Mesenteric fat pad (tissue), 1 donor: Measurements from ENCODE around the gene IFIT3. TPM values are rescaled to one million over a fixed set of nuclear protein-coding genes. Genes with fewer than 3 reads are reported as not detected.
"Not testable (repeated sequence)": the region's sequence is repeated elsewhere in the genome, so short reads cannot be mapped to it uniquely, and the experiment has no call there.

Experiments used
- DNase-seq: peaks from one replicate; pipeline ENCODE4 v3.0.0-alpha.2; 2020; ENCODE audit warnings: low spot score
- long read RNA-seq: library from polyadenylated mRNA; unstranded; transcript quantifications from one replicate; pipeline ENCODE4 v2.0.0, GENCODE V29; 2020
- total RNA-seq: library from RNA; stranded (reverse); fragmentation: NEBNext Ultra II Directional; extraction: Animal tissue kit (Norgen Biotek cat#: 25700); gene quantifications from one replicate; pipeline ENCODE4 v1.2.1, GENCODE V29; 2021
- donor health status: DM: yes; HTN: yes; CAD: no.

IFIT3 gene, protein sequence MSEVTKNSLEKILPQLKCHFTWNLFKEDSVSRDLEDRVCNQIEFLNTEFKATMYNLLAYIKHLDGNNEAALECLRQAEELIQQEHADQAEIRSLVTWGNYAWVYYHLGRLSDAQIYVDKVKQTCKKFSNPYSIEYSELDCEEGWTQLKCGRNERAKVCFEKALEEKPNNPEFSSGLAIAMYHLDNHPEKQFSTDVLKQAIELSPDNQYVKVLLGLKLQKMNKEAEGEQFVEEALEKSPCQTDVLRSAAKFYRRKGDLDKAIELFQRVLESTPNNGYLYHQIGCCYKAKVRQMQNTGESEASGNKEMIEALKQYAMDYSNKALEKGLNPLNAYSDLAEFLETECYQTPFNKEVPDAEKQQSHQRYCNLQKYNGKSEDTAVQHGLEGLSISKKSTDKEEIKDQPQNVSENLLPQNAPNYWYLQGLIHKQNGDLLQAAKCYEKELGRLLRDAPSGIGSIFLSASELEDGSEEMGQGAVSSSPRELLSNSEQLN
- total RNA-seq: 24.2 TPM
- long read RNA-seq, transcript IFIT3-201 (2 exons, 2,455 nt): major isoform, 139 of 230 reads
- long read RNA-seq, transcript IFIT3-202 (2 exons, 2,496 nt): minor isoform, 78 of 230 reads
- long read RNA-seq, partial matches to known transcripts: 5 of 230 reads
- long read RNA-seq, other reads (novel, unspliced or antisense): 8 of 230 reads

DNA sequence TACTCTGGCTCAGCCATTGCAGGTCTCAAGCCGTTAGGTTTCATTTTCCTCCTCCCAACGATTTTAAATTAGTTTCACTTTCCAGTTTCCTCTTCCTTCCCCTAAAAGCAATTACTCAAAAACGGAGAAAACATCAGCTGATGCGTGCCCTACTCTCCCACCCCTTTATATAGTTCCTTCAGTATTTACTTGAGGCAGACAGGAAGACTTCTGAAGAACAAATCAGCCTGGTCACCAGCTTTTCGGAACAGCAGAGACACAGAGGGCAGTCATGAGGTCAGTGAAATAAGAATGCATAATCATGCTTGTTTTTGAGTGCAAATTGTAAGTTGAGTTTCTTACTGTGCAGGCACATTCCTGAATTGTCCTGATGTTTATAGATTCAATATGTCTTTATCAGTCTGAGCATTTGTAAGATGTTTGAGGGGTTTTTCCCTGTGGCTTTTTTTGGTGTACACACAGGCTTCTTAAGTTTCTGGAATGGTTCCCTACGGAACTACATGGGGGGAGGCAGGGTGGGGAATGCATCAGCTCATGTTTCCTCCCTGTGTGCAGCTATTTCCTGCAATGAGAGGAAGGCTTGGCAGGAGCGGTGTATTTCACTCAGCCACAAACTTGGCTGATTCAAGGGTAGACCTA lies at the start of gene IFIT3:
Gene IFIT3 (plus strand): TSS at position 195 of the 639 bp plus-strand sequence. CDS start 77 bp downstream, at position 272.
- no peak for DNase-seq

DNA sequence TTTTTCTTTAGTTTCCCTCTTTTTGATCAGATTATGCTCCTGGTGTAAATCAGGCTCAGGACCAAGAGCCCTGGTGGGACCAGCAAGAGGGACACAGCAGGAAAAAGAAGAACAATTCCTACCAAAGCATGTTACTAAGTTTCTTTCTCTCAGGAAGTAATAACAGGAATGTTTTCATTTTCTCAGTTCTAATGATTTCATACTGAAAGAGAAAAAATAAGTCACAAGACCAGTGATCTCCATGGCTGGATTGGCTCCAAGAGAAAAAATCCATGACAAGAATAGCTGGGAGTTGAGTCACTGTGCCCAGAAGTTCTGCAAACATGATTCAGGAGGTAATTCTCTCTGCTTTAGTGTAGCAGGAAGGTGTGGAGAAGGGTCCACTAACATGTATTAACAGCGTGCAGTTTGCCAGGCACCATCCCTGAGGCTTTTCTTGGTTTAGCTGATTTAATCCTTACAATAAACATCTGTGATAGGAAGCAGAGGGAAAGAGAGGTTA lies 49.7 kb upstream of the IFIT3 start:
- no peak for DNase-seq

DNA sequence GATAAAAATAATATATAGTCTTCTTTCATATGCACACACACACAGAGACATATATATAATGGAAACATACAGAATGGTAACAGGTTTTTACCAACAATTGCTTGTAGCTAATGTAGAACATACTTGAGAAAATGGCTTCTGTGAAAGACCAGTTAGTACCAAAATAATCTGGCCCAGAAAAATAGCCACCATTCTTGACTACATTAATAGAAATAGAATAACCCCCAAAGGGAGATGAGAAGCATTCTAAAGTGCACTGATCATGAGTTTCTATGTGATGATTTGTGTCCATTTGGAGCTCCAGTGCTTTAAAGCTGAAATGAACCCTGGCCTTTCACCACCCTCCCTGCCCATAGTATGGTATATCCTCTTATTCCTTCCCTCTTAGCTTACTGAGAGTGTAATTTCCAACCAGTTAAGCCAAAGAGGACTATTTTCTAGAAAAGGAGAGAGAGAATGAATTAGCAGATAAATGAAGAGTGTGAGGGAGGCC lies 48.9 kb upstream of the IFIT3 start:
- no peak for DNase-seq

DNA sequence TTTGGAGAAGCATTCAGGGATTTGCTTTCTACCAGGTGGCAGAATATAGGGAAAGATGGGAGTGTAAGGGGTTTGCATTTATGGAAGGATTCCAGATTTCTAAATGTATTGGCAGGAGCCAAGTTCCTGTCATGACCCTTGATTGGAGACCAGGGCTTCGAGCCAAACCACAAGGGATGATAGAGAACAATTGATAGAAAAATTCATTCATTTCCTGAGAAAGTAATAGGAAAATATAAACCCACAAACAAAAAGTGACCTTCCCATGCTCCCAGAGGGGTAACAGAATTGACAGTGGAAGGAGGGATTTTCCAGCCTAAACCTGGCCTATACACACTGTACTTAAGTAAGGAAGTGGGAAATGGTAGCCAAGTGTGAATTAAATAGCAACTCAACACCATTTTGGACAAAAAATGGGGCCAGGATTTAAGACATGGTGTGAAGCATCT lies 48.4 kb upstream of the IFIT3 start:
- no peak for DNase-seq

DNA sequence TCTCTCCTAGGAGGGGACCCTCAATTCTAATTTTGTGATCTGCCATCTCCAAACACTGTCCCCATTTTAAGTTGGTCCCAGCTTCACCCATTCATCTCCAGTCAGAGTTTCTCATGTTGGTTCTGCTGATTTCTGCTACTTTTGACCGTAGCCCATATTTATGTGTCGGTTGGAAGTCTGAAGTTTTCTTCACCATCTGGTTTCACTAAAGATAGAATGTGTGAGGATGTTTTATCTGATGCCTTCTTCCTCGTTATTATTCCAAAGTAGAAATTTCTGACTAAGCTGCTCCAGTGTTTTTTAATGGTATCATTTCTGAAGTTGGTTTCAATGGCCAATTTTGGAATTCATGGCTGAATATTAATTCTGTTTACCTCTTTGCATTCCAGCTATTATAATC lies 47.3 kb upstream of the IFIT3 start:
- no peak for DNase-seq

DNA sequence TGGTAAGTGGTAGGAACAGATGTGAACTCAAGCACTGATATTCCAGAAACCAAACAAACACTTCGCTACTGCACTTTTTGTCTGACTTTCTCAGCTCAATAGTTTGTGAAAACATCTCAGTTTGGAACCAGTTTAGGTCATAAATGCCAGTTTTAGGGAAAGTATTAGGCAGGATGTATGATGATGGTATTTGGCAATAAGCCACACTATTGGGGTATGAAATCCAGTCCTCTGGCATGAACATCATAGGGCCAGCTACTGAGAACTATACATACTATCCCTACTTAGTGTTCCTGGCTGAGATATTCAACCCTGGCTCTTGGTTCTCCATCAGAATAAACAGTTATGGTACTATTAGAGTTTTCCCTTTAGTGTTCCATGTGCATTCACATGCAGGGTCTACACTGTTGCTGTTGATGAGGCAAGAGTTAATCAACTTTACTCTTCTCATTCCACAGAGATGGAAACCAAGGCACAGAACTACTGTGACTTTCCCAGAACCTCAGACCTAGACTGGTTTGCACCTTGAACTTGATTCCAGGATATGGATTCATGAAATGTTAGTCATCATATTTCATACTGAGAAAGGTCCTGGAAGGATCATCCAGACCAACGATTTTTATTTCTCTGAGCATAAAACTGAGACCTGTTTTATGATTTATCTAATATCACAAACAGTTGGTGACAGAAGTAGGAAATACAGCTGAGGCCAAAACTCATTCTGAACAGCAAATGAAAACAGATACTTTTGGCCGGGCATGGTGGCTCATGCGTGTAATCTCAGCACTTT lies 46.0 kb upstream of the IFIT3 start:
- DNase-seq: no peak

DNA sequence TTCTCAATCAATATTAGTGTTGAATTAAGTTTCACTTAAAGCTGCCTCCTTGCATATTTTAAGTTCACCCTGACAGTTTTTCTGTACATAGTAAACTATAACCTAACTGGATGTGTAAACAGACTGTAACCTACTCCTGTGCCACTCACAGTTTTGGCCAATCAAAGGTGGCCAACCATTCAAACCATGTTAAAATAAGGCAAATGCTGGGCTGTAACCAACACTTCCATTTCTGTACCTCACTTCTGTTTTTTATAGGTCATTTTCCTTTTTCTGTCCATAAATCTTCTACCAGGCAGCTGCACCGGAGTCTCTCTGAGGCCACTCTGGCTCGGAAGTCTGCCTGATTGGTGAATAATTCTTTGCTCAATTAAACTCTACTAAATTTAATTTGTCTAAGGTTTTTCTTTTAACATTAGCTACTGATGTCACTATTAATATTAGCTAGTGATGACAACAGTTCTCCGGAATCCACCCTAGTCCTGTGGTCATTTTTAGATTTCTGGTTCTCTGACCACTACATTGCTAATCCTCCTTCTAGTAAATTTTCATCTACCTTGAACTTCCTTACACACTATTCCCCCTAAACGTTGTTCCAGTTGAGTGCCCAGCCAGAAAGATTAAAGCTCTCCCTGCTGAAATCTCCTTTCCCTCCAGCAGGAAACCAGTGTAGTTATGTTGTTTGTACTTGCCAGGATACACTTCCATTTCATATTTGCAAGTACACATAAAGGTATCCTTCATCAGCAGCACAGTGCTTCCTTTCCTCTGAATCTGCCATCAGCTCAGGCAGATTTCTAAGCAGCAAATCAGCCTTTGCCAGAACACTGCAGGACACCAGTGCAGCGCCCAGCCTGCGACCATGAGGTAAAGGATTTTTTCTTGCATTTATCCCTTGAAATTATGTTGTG lies 44.5 kb upstream of the IFIT3 start:
- DNase-seq: no peak

DNA sequence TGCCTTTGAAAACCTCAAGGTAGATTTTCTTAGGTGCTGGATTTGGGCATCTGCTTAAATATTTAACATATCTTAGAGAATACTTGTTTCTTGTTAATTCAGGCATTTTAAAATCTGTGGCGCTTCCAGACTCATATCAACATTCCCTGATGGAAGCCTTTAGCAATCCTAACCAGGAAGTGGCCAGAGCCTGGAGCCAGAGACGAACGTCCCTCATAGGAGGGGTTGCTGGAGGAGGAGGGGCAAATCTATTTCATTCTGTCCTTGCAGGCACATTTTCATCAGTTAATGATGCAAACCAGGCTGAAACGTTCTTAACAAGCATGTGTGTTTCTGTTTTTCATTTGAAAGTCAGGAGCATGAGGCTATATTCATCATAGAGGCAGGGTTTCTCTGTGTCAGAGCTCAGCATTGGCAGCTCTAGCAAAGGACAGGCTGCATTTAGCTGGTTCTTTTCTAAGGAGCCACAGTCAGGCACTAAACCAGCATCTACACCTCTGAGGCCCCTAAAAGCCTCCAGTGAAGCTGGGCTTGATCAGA lies 43.8 kb upstream of the IFIT3 start:
- no peak for DNase-seq

DNA sequence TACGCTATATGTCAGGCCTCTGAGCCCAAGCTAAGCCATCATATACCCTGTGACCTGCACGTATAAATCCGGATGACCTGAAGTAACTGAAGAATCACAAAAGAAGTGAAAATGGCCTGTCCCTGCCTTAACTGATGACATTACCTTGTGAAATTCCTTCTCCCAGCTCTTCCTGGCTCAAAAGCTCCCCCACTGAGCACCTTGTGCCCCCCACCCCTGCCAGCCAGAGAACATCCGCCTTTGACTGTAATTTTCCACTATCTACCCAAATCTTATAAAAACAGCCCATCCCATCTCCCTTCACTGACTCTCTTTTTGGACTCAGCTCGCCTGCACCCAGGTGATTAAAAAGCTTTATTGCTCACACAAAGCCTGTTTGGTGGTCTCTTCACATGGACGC lies 43.1 kb upstream of the IFIT3 start:
- not testable (repeated sequence) for DNase-seq

DNA sequence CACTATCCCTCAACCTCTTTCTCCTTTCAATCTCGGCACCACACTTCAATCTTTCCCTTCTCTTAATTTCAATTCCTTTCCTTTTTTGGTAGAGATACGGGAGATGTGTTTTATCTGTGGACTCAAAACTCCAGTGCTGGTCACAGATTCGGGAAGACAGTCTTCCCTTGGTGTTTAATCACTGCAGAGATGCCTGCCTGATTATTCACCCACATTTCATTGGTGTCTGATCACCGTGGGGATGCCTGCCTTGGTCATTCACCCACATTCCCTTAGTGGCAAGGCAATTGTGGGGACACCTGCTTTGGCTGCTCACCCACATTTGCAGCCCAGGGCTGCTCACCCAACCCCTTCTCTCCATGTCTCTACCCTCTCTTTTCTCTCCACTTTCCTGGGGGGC lies 42.5 kb upstream of the IFIT3 start:
- not testable (repeated sequence) for DNase-seq

DNA sequence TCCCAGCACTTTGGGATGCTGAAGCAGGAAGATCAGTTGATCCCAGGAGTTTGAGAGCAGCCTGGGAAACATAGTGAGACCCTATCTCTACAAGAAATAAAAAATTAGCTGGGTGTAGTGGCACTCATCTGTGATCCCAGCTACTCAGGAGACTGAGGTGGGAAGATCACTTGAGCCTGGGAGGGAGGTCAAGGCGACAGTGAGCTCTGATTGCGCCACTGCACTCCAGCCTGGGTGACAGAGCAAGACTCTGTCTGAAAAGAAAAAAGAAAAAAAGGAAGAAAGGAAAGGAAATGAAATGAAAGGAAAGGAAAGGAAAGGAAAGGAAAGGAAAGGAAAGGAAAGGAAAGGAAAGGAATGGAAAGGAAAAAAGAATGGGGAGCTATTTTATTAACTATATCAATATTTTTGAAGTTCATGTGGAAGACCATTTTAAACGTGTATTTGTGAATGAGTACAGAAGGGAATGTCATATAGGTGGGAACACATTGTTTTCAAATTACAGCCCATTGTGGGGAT lies 33.0 kb upstream of the IFIT3 start:
- DNase-seq: no peak

DNA sequence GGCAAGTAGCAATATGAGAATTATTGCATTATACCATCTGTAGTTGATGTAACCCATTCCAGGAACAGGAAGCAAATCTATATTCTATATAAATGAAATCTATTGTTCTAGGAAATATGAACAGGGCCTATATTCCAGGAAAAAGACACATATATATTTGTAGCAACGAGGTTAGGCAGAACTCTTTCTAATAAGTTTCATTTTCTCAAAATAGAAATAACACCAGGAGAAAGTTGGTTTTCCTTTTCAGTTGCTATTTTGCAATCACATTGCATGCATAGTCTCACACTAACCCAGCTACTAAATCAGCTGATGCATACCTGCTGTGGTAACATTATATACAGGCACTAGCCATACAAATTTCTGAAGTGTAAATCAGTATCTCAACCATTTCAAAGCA lies 32.2 kb upstream of the IFIT3 start:
- no peak for DNase-seq

DNA sequence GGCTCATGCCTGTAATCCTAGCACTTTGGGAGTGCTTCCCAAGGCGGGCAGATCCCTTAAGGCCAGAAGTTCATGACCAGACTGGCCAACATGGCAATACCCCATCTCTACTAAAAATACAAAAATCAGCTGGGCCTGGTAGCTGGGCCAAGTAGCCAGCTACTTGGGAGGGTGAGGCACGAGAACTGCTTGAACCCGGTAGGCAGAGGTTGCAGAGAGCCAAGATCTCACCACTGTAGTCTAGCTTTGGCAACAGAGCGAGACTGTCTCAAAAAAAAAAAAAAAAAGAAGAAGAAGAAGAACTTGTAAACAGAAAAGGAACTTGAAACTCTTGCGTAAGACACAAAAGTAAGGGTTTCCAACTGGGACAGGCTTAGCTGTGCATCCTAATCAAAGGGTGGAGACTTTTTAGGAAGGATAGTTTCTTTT lies 31.6 kb upstream of the IFIT3 start:
- DNase-seq: no peak

DNA sequence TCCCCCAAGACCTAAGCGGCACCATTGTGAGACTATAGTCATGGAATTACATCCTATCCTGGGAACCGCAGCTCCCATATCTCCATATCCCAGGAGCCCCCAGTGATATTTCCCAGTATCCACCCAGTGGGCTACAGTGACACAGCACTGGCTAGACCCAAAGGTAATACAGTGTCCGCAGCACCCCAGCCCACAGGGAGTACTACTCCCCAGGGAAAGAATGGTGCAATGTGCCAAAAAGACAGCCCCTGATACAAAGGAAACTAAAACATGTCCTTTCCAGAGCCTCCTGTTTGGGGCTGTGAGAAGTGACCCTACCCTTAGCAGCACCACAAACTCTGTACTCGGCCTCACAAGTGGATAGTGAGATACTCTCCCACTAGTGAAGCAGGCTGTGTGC lies 30.4 kb upstream of the IFIT3 start:
- no peak for DNase-seq

DNA sequence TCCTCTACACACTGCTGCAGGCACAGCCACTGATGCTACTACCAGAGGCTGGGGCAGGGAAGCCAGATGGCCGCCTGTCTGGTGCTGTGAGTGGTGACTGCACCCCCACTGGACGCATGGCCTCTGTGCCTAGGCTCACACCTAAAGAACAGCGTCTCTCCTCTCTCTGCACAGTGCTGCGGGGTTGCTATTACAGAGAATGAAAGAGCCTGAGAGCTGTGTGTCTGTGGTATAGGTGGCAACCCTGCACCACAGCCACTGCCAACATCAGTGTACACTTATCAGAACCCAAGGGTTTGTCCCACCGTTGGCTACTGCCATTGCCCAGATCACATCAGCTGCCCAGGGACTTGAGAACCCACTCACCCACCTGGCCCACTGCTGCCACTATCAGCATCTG lies 30.0 kb upstream of the IFIT3 start:
- DNase-seq: no peak

DNA sequence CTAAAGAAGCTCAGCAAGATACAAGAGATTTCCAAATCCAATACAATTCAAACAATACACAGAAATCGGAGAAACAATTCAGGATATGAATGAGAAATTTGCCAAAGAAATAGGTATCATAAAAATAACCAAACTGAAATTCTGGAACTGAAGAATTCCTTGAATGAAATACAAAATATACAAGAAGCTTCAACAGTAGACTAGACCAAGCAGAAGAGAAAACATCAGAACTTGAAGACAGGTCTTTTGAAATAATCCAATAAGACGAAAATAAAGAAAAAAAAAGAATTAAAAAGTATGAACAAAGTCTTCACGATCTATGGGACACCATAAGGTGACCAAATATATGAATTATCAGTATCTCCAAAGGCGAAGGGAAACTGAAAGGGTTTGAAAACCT lies 28.8 kb upstream of the IFIT3 start:
- DNase-seq: no peak

DNA sequence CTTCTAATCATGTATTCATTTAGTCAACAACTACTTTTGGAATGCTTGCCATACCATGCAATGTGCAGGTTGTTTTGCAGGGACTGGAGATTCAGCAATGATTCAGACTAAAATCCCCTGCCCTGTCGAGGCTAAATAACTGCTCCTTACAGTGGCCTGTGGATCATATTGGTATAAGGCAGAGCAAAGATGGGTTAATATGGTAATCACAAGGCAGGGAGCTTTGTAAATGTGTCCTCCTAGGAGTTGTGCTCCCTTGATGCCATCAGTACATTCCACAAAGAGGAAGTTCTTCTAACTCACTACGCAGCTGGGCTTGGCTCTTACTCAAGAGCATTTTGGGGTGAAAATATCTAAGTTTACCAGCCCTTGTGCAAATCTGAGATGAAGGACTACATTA lies 26.6 kb upstream of the IFIT3 start:
- no peak for DNase-seq

DNA sequence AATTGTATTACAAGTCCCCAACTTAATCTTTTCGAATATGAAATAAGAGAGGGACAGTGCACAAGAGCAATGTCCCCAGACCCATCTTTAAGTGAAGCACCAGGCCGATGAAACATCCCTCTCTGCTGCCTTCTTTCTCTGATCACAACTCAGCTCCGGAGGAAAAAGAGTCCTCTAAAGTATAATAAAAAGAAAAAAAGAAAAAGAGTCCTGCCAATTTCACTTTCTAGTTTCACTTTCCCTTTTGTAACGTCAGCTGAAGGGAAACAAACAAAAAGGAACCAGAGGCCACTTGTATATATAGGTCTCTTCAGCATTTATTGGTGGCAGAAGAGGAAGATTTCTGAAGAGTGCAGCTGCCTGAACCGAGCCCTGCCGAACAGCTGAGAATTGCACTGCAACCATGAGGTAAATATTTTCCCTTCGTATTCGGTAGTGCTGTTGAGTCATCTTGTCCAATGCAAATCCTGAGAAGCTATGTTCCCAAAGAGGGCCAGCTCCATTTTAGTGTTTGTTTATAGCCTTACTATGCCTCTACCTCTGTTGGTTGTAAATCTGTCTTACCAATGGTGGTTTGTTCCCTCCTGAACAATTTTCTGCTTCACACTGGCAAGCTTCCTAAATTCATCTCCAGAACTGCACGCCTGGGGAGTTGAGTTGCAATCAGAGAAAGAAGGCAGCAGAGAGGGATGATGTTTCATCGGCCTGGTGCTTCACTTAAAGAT lies 25.9 kb upstream of the IFIT3 start, which contains the start of gene IFIT2:
Gene IFIT2 (plus strand): TSS at position 326 of the 725 bp plus-strand sequence. CDS start 78 bp downstream, at position 404.
- no peak for DNase-seq

DNA sequence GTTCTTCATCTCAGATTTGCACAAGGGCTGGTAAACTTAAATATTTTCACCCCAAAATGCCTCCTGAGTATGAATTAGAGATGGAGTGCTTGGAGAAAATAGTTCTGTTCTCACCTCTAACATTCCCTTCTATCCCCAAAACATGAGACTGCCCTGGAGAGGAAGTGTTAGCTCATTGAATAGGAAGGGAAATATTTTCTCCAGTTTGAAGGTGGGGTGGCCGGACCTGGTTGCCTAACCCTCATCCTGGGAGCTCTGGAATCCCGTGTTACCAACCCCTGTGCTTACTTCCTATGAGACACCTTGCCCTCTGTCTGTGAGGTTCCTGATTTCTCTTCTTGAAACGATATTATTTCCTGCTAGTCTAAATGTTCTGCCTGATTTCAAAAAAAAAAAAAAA lies 25.2 kb upstream of the IFIT3 start:
- no peak for DNase-seq
